Trophoblast cell (in vitro differentiated cells and primary cell): ENCODE measurements around the gene CLNK.

Source experiments
- DNase-seq, 2 donors: peaks; one replicate each; pipeline ENCODE4 v3.0.0-alpha.2; 2016
- H2AFZ ChIP-seq: 2 replicates; pipeline ENCODE4 v1.6.1; 2013; ENCODE audit warnings: low read length, moderate library complexity, mild to moderate bottlenecking; ENCODE audit not compliant: insufficient read depth, poor library complexity
- H2AK5ac ChIP-seq: 2 replicates; pipeline ENCODE4 v1.6.1; 2013; ENCODE audit warnings: mild to moderate bottlenecking, low read length
- H2BK120ac ChIP-seq: 2 replicates; pipeline ENCODE4 v1.6.1; 2013; ENCODE audit warnings: low read length, mild to moderate bottlenecking, moderate library complexity; ENCODE audit not compliant: insufficient read depth, poor library complexity
- H2BK12ac ChIP-seq: 2 replicates; pipeline ENCODE4 v1.6.1; 2013; ENCODE audit warnings: mild to moderate bottlenecking, low read length, moderate library complexity
- H2BK5ac ChIP-seq: 2 replicates; pipeline ENCODE4 v1.6.1; 2013; ENCODE audit warnings: low read length, low read depth, moderate library complexity, mild to moderate bottlenecking; ENCODE audit not compliant: poor library complexity
- H3K14ac ChIP-seq: 2 replicates; pipeline ENCODE4 v1.6.1; 2013; ENCODE audit warnings: mild to moderate bottlenecking, low read length
- H3K18ac ChIP-seq: 2 replicates; pipeline ENCODE4 v1.6.1; 2013; ENCODE audit warnings: mild to moderate bottlenecking, low read length
- H3K23ac ChIP-seq: 2 replicates; pipeline ENCODE4 v1.6.1; 2013; ENCODE audit warnings: low read length
- H3K27ac ChIP-seq: 2 replicates; pipeline ENCODE4 v1.5.1; 2013; ENCODE audit warnings: low read depth, mild to moderate bottlenecking, inconsistent platforms, low read length, moderate library complexity
- H3K27me3 ChIP-seq: 2 replicates; pipeline ENCODE4 v1.6.1; 2013; ENCODE audit warnings: inconsistent platforms, mild to moderate bottlenecking, low read length, moderate library complexity; ENCODE audit not compliant: insufficient read depth
- H3K36me3 ChIP-seq, 2 experiments: 1 replicate in 1 of 2; 2 replicates in 1 of 2; pipeline ENCODE4 v1.6.1; 2013; ENCODE audit warnings: low read length in 2 of 2, mild to moderate bottlenecking in 2 of 2, moderate library complexity in 1 of 2; ENCODE audit not compliant: insufficient read depth in 2 of 2, control insufficient read depth in 1 of 2
- H3K4ac ChIP-seq: 2 replicates; pipeline ENCODE4 v1.6.1; 2013; ENCODE audit warnings: low read depth, mild to moderate bottlenecking, low read length, moderate library complexity
- H3K4me1 ChIP-seq, 2 experiments: 1 replicate in 1 of 2; 2 replicates in 1 of 2; pipeline ENCODE4 v1.6.1; 2013; ENCODE audit warnings: low read length in 2 of 2, mild to moderate bottlenecking in 2 of 2, moderate library complexity in 1 of 2; ENCODE audit not compliant: insufficient read depth in 2 of 2, control insufficient read depth in 1 of 2
- H3K4me2 ChIP-seq: 2 replicates; pipeline ENCODE4 v1.6.1; 2013; ENCODE audit warnings: inconsistent platforms, mild to moderate bottlenecking, low read length, moderate library complexity
- H3K4me3 ChIP-seq: 2 replicates; pipeline ENCODE4 v1.5.1; 2013; ENCODE audit warnings: mild to moderate bottlenecking, low read depth, low read length, inconsistent platforms
- H3K79me1 ChIP-seq: one replicate; pipeline ENCODE4 v1.6.1; 2013; ENCODE audit warnings: low read length
- H3K79me2 ChIP-seq: 2 replicates; pipeline ENCODE4 v1.6.1; 2013; ENCODE audit warnings: low read length, mild to moderate bottlenecking; ENCODE audit not compliant: control insufficient read depth, insufficient read depth, poor library complexity
- H3K9ac ChIP-seq: 2 replicates; pipeline ENCODE4 v1.6.1; 2013; ENCODE audit warnings: mild to moderate bottlenecking, low read length
- H3K9me3 ChIP-seq: 2 replicates; pipeline ENCODE4 v1.6.1; 2013; ENCODE audit warnings: low read depth, mild to moderate bottlenecking, control low read depth, inconsistent platforms, low read length; ENCODE audit not compliant: insufficient read depth
- H4K12ac ChIP-seq: 2 replicates; pipeline ENCODE4 v1.6.1; 2013; ENCODE audit warnings: low read depth, mild to moderate bottlenecking, low read length, moderate library complexity
- H4K8ac ChIP-seq: 2 replicates; pipeline ENCODE4 v1.6.1; 2013; ENCODE audit warnings: low read depth, mild to moderate bottlenecking, low read length, moderate library complexity
- H4K91ac ChIP-seq: one replicate; pipeline ENCODE4 v1.6.1; 2013; ENCODE audit warnings: low read depth, mild to moderate bottlenecking, low read length, moderate library complexity
- WGBS: extraction: QIAGEN DNeasy Blood & Tissue Kit; methylation state at CpG from one replicate; pipeline ENCODE4 v1.1.7; 2013; ENCODE audit warnings: missing lambda C conversion rate; ENCODE audit not compliant: insufficient read length, insufficient coverage; ENCODE audit errors: extremely low coverage; 5-methylcytosine and 5-hydroxymethylcytosine counted together

The CLNK gene

DNA sequence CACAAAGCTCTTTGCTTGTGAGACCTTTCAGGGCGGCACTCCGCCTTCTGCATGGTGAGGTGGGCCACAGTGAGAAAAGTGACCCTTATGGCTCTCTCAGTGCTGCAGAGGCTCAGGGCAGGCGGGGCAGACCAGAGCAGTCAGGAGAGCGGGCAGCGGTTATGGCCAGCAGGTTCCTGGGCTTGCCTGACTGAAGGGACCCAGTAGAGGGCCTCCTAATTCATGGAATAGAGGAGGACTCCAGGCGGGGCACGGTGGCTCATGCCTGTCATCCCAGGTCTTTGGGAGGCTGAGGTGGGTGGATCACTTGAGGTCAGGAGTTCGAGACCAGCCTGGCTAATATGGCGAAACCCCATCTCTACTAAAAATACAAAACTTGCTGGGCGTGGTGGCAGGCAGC lies 91.4 kb downstream of the CLNK start:
- H3K23ac ChIP-seq, result no peak overlapping the region
- no peak overlapping the region for H4K12ac ChIP-seq
- H2AK5ac ChIP-seq, result no peak overlapping the region
- no peak overlapping the region for H2AFZ ChIP-seq
- H4K91ac ChIP-seq, result no peak overlapping the region
- H3K27me3 ChIP-seq, result no peaks in the 10 kb centered on the region
- no peaks in the 10 kb centered on the region for H3K79me2 ChIP-seq
- no peak overlapping the region for H3K27ac ChIP-seq
- H3K4me2 ChIP-seq, result no peak overlapping the region
- H3K4ac ChIP-seq, result no peak overlapping the region
- H2BK120ac ChIP-seq, result no peak overlapping the region
- H3K4me3 ChIP-seq, result no peak overlapping the region
- no CpG with 5 or more reads among the region's 10 CpGs for WGBS
- no peak overlapping the region for H2BK12ac ChIP-seq
- no peak overlapping the region for H3K18ac ChIP-seq
- H3K4me1 ChIP-seq, result peaks cover 9% of the 10 kb centered on the region in 2 experiments
- peak in 1 of 2 donors; percentile 33 for DNase-seq
- no peak overlapping the region for H3K9ac ChIP-seq
- H3K9me3 ChIP-seq, result no peaks in the 10 kb centered on the region
- no peaks in the 10 kb centered on the region for H3K79me1 ChIP-seq
- H3K36me3 ChIP-seq, result no peaks in the 10 kb centered on the region
- H3K14ac ChIP-seq, result no peak overlapping the region
- no peak overlapping the region for H2BK5ac ChIP-seq
- no peak overlapping the region for H4K8ac ChIP-seq

DNA sequence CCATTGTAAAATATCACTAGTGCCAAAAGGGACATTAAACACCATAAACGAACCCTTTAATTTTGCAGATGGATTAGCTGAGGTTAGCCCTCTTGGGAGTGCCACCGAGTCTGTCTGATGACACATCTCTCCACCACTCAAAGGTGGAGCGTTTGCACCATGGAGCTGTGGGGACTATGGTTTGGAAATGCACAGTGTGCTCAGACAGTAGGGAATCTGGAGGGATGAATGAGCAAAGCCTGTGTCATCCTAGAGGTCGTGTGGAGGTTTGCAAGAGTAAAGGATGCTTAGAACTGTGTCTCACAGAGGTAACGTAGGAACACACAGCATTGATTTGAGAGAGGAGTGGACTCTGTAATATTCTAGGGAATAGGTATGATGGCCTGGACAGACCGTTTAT lies 93.7 kb downstream of the CLNK start:
- DNase-seq, result peak; percentile 44 to 81
- Histone ChIP-seq H4K91ac (no peak overlapping the region), H3K4ac (no peak overlapping the region), H2AK5ac (no peak overlapping the region), H4K12ac (no peak overlapping the region), H3K4me1 (peaks cover 9 to 13% of the 10 kb centered on the region in 2 experiments), H2BK5ac (no peak overlapping the region), H3K27me3 (no peaks in the 10 kb centered on the region), H3K4me2 (no peak overlapping the region), H2BK120ac (no peak overlapping the region), H2BK12ac (no peak overlapping the region), H3K9ac (no peak overlapping the region), H3K4me3 (no peak overlapping the region), H3K14ac (no peak overlapping the region), H3K36me3 (no peaks in the 10 kb centered on the region), H3K18ac (no peak overlapping the region), H2AFZ (no peak overlapping the region), H3K23ac (no peak overlapping the region), H3K79me2 (no peaks in the 10 kb centered on the region), H4K8ac (no peak overlapping the region), H3K9me3 (no peaks in the 10 kb centered on the region), H3K79me1 (no peaks in the 10 kb centered on the region), H3K27ac (no peak overlapping the region)
- no CpG with 5 or more reads among the region's 6 CpGs for WGBS

DNA sequence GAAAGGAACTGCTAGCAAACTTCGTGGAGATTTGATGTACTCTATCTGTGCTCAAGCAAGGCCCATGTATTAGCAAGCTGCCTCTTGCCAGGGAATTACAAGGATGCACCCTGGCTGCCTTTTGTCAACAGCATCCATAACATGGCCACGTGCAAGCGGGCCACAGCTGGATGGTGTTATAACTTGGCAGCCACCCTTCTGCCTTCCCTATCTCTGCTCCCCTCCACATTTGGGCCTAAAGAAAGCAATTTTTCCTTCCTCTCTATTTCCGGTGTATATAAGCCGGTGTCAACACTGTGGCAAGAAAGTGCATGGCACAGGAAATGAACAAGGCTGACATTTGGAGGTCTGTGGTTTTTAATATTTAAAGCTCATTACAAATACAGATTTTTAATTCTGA lies 94.8 kb downstream of the CLNK start:
- Histone ChIP-seq H3K9ac (no peak overlapping the region), H3K18ac (no peak overlapping the region), H3K9me3 (no peaks in the 10 kb centered on the region), H3K4me2 (no peak overlapping the region), H3K4me3 (no peak overlapping the region), H4K91ac (peak overlapping the region; percentile 1), H3K4ac (no peak overlapping the region), H4K12ac (no peak overlapping the region), H3K79me2 (no peaks in the 10 kb centered on the region), H3K27ac (no peak overlapping the region), H3K36me3 (no peaks in the 10 kb centered on the region), H2AFZ (no peak overlapping the region), H3K14ac (no peak overlapping the region), H2BK120ac (no peak overlapping the region), H2AK5ac (no peak overlapping the region), H3K4me1 (peaks cover 9 to 13% of the 10 kb centered on the region in 2 experiments), H4K8ac (no peak overlapping the region), H2BK12ac (peak overlapping the region; percentile 29), H3K27me3 (no peaks in the 10 kb centered on the region), H3K23ac (no peak overlapping the region), H2BK5ac (no peak overlapping the region), H3K79me1 (peaks cover under 1% of the 10 kb centered on the region)
- no peak for DNase-seq
- WGBS, result no CpG with 5 or more reads among the region's 5 CpGs

DNA sequence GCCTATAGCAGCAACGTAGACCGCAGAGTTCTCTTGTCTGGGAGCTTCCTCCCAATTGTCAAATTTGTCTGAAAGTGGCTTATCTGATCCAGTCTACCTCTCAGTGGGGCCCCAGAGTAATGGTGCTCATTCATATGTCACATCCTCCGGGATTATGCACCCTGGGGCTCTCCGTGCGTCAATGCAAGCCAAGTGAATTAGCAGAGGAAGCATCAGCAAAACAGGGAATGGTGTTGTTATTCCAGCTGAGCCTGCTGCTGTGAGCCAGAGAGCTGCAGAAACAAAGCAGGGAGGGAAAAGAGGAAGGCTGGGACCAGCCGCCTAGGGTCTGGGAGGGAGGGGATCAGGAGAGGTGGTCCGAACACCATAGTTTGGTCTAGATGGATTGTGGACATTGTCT lies 95.2 kb downstream of the CLNK start:
- Histone ChIP-seq H3K4me3 (no peak overlapping the region), H3K18ac (no peak overlapping the region), H2AK5ac (no peak overlapping the region), H3K79me1 (peaks cover 3% of the 10 kb centered on the region), H3K9me3 (no peaks in the 10 kb centered on the region), H4K12ac (no peak overlapping the region), H3K4me1 (peaks cover 12 to 15% of the 10 kb centered on the region in 2 experiments), H3K9ac (no peak overlapping the region), H4K91ac (no peak overlapping the region), H3K23ac (no peak overlapping the region), H3K27me3 (no peaks in the 10 kb centered on the region), H3K27ac (peak overlapping the region; percentile 9), H3K36me3 (no peaks in the 10 kb centered on the region), H3K4ac (no peak overlapping the region), H2BK5ac (no peak overlapping the region), H3K4me2 (no peak overlapping the region), H4K8ac (no peak overlapping the region), H2AFZ (no peak overlapping the region), H3K79me2 (no peaks in the 10 kb centered on the region), H2BK12ac (no peak overlapping the region), H3K14ac (no peak overlapping the region), H2BK120ac (no peak overlapping the region)
- no CpG with 5 or more reads among the region's 7 CpGs for WGBS
- no peak for DNase-seq
